ENCODE measurements around the gene ACOT7. TPM values are rescaled to one million over a fixed set of nuclear protein-coding genes. Genes with fewer than 3 reads are reported as not detected.

Gene ACOT7
- total RNA-seq, 4 donors from 2014 or later = 3.7 to 13.4 (median 6.3) TPM

- Histone ChIP-seq H3K4me1 (no peaks in the 10 kb centered on the region), H3K4me3 (replicated peaks in 1 of 3) (no peak overlapping the region), H3K9me3 (no peaks in the 10 kb centered on the region), H3K27ac (no peak overlapping the region), H3K27me3 (no peaks in the 10 kb centered on the region), H3K36me3 (no peaks in the 10 kb centered on the region)
- 92 to 95% methylated on average over 7 of the region's 7 CpGs for WGBS, 2 donors
- TF ChIP-seq CTCF (IDR thresholded peaks at IDR 0.05) = no peak
- no peak for TF ChIP-seq POLR2A (IDR thresholded peaks at IDR 0.05)
- DNase-seq = no peak
- intact Hi-C loops (cut with DNase I) = no loop called here
Measured at GRCh38 chr1:6325482-6325881, 68.1 kb downstream of the ACOT7 start.

DNA sequence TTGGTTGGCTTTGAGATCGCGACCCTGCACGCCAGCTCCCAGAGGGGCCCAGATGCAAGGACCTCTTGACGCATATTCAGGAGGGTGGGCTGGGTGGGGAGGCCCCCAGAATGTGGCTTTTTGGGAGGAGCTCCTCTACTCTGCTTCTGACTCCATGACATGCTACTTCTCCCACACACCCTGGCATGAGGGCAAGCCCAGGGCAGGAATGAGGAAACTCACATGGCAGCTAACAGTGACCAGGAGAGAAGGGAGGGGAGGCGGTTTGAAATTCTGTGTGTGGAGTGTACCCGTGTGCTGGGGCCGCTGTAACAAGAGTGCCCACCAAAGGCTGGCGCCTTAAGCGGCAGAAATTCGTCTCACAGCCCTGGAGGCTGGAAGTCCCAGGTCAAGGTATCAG lies 71.4 kb downstream of the ACOT7 start:
- Histone ChIP-seq H3K4me1 (no peaks in the 10 kb centered on the region), H3K9me3 (no peaks in the 10 kb centered on the region), H3K36me3 (no peaks in the 10 kb centered on the region), H3K27ac (no peak overlapping the region), H3K4me3 (replicated peaks in 1 of 3) (no peak overlapping the region), H3K27me3 (no peaks in the 10 kb centered on the region)
- DNase-seq = no peak
- TF ChIP-seq CTCF (IDR thresholded peaks at IDR 0.05) (no peak), POLR2A (IDR thresholded peaks at IDR 0.05) (no peak)
- intact Hi-C loops (cut with DNase I) = no loop called here
- 92 to 93% methylated on average over 6 to 10 of the region's 10 CpGs for WGBS, 2 donors

GRCh38 chr1:6321205-6321604 lies 72.4 kb downstream of the ACOT7 start:
- WGBS, 2 donors = 82 to 92% methylated on average over 8 of the region's 8 CpGs
- Histone ChIP-seq H3K4me3 (replicated peaks in 1 of 3) (no peak overlapping the region), H3K36me3 (no peaks in the 10 kb centered on the region), H3K4me1 (no peaks in the 10 kb centered on the region), H3K27me3 (no peaks in the 10 kb centered on the region), H3K9me3 (no peaks in the 10 kb centered on the region), H3K27ac (no peak overlapping the region)
- no peak for DNase-seq
- intact Hi-C loops (cut with DNase I) = no loop called here
- TF ChIP-seq POLR2A (IDR thresholded peaks at IDR 0.05) (no peak), CTCF (IDR thresholded peaks at IDR 0.05) (no peak)

- Histone ChIP-seq H3K9me3 (no peaks in the 10 kb centered on the region), H3K36me3 (no peaks in the 10 kb centered on the region), H3K4me1 (no peaks in the 10 kb centered on the region), H3K27me3 (no peaks in the 10 kb centered on the region), H3K27ac (no peak overlapping the region), H3K4me3 (replicated peaks in 1 of 3) (no peak overlapping the region)
- DNase-seq = no peak
- no peak for TF ChIP-seq CTCF (IDR thresholded peaks at IDR 0.05)
- no peak for TF ChIP-seq POLR2A (IDR thresholded peaks at IDR 0.05)
- WGBS, 2 donors = 89 to 91% methylated on average over 11 of the region's 11 CpGs
- intact Hi-C loops (cut with DNase I) = no loop called here
Measured at GRCh38 chr1:6317098-6317760, 76.3 kb downstream of the ACOT7 start.

GRCh38 chr1:6316240-6317097 lies 77.1 kb downstream of the ACOT7 start:
- no peak for DNase-seq
- Histone ChIP-seq H3K27me3 (no peaks in the 10 kb centered on the region), H3K4me3 (replicated peaks in 1 of 3) (no peak overlapping the region), H3K36me3 (no peaks in the 10 kb centered on the region), H3K4me1 (no peaks in the 10 kb centered on the region), H3K9me3 (no peaks in the 10 kb centered on the region), H3K27ac (no peak overlapping the region)
- WGBS, 2 donors = 89 to 93% methylated on average over 14 of the region's 14 CpGs
- TF ChIP-seq POLR2A (IDR thresholded peaks at IDR 0.05) = no peak
- TF ChIP-seq CTCF (IDR thresholded peaks at IDR 0.05) = no peak
- intact Hi-C loops (cut with DNase I) = no loop called here
